Measurements from ENCODE around the gene FGD5.

The FGD5 gene

DNA sequence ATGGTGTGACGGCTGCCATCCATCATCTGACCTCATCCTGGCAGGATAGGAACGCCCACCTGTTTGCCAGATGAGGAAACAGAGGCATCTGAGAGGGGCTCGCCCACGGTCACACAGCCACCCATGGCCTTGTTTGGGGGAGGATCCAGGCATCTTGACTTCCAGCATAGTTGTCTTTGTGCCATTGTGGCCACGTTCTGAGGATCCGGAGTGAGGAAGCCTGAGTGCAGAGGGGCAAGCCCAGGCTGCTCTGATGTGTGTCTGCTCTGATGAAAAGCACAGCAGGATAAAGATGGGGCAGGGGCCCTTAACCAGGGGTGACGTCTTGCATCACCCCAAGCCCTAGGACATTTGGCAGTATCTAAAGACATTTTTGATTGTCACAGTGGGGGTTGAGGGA lies 58.7 kb downstream of the FGD5 start:
- no peak for TF ChIP-seq FOXP2 (optimal IDR thresholded peaks at IDR 0.05; ENCODE audit: borderline replicate concordance, extremely low read depth, extremely low read length, insufficient read depth)
- no peak for TF ChIP-seq POLR2AphosphoS5 (IDR thresholded peaks at IDR 0.05; ENCODE audit: low read depth, low read length)

- TF ChIP-seq SIN3A (IDR thresholded peaks at IDR 0.05; ENCODE audit: borderline replicate concordance, insufficient read depth, low read length) (no peak), POLR2AphosphoS5 (IDR thresholded peaks at IDR 0.05; ENCODE audit: low read depth, low read length) (no peak), FOXP2 (optimal IDR thresholded peaks at IDR 0.05; ENCODE audit: borderline replicate concordance, extremely low read depth, extremely low read length, insufficient read depth) (peak; percentile 58)
Observed at GRCh38 chr3:14879211-14879874, 60.6 kb downstream of the FGD5 start.

GRCh38 chr3:14880447-14881106 lies 61.8 kb downstream of the FGD5 start:
- TF ChIP-seq REST (IDR thresholded peaks at IDR 0.05; ENCODE audit: insufficient read depth in 1 of 2, low read depth in 2 of 2, low read length in 2 of 2) (no peak), POLR2AphosphoS5 (IDR thresholded peaks at IDR 0.05; ENCODE audit: low read depth, low read length) (no peak), FOXP2 (optimal IDR thresholded peaks at IDR 0.05; ENCODE audit: borderline replicate concordance, extremely low read depth, extremely low read length, insufficient read depth) (no peak), SIN3A (IDR thresholded peaks at IDR 0.05; ENCODE audit: borderline replicate concordance, insufficient read depth, low read length) (no peak), TAF1 (IDR thresholded peaks at IDR 0.05; ENCODE audit: borderline replicate concordance, insufficient read depth, low read length) (no peak)

DNA sequence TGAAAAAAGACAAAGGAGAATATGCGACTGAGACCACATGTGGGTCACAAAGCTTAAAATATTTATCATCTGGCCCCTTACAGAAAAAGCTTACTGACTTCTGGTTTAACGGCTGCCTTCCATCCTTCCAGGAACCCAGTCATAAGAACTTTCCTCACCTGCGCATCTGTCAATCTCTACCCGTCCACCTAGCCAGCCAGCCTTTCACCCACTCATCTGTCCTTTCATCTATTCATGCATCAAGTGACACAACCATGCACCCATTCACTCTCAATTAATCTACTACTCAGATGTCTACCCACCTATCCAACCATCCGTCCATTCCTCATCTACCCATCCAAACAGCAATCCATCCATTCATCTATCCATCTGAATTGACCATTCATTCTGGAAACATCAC lies 64.5 kb downstream of the FGD5 start:
- TF ChIP-seq TAF1 (IDR thresholded peaks at IDR 0.05; ENCODE audit: borderline replicate concordance, insufficient read depth, low read length) (no peak), FOXP2 (optimal IDR thresholded peaks at IDR 0.05; ENCODE audit: borderline replicate concordance, extremely low read depth, extremely low read length, insufficient read depth) (no peak), POLR2AphosphoS5 (IDR thresholded peaks at IDR 0.05; ENCODE audit: low read depth, low read length) (no peak), REST (IDR thresholded peaks at IDR 0.05; ENCODE audit: insufficient read depth in 1 of 2, low read depth in 2 of 2, low read length in 2 of 2) (no peak), SIN3A (IDR thresholded peaks at IDR 0.05; ENCODE audit: borderline replicate concordance, insufficient read depth, low read length) (no peak)

DNA sequence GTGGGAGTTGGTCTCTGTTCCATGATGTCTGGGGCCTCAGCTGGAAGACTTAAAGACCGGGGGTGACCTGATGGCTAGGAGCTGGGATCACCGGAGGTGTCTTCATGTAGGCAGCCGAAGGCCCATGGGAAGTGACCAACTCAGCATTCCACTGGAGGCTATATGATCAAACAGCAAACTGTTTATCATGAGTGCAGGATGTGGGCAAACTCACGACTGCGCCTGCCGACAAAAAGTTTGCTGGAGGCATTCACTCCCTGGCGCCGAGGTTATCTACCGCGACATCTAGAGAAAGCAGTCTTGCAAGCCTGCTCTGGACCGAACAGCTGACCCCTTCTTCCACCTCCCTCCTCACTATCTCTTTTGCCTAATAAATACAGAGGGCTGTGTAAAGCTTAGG lies 65.9 kb downstream of the FGD5 start:
- no peak for TF ChIP-seq TAF1 (IDR thresholded peaks at IDR 0.05; ENCODE audit: borderline replicate concordance, insufficient read depth, low read length)
- no peak for TF ChIP-seq FOXP2 (optimal IDR thresholded peaks at IDR 0.05; ENCODE audit: borderline replicate concordance, extremely low read depth, extremely low read length, insufficient read depth)
- no peak for TF ChIP-seq POLR2AphosphoS5 (IDR thresholded peaks at IDR 0.05; ENCODE audit: low read depth, low read length)
- no peak for TF ChIP-seq REST (IDR thresholded peaks at IDR 0.05; ENCODE audit: insufficient read depth in 1 of 2, low read depth in 2 of 2, low read length in 2 of 2)
- no peak for TF ChIP-seq SIN3A (IDR thresholded peaks at IDR 0.05; ENCODE audit: borderline replicate concordance, insufficient read depth, low read length)

- no peak for TF ChIP-seq TAF1 (IDR thresholded peaks at IDR 0.05; ENCODE audit: borderline replicate concordance, insufficient read depth, low read length)
- no peak for TF ChIP-seq REST (IDR thresholded peaks at IDR 0.05; ENCODE audit: insufficient read depth in 1 of 2, low read depth in 2 of 2, low read length in 2 of 2)
- TF ChIP-seq SIN3A (IDR thresholded peaks at IDR 0.05; ENCODE audit: borderline replicate concordance, insufficient read depth, low read length) = no peak
- no peak for TF ChIP-seq POLR2AphosphoS5 (IDR thresholded peaks at IDR 0.05; ENCODE audit: low read depth, low read length)
- TF ChIP-seq FOXP2 (optimal IDR thresholded peaks at IDR 0.05; ENCODE audit: borderline replicate concordance, extremely low read depth, extremely low read length, insufficient read depth) = no peak
Observed at GRCh38 chr3:14885307-14885706, 66.5 kb downstream of the FGD5 start.

Data from PFSK-1 (cell line).